Aorta (tissue), 5 donors: ENCODE results near the gene GPX2. TPM values are rescaled to one million over a fixed set of nuclear protein-coding genes. Genes with fewer than 3 reads are reported as not detected.

Experiments
- ATAC-seq: fragments of 200-7000 bp; cut with Tn5 transposase; one replicate; pipeline ENCODE4 v1.9.1; 2022; ENCODE audit warnings: moderate library complexity; ENCODE audit not compliant: low FRiP score
- DNase-seq, 2 donors: peaks; one replicate each; pipeline ENCODE4 v3.0.0-alpha.2; 2020
- H3K27ac ChIP-seq, 2 donors: one replicate each; pipeline ENCODE4 v1.5.1; 2013; ENCODE audit warnings: low read length in 2 of 2, mild to moderate bottlenecking in 2 of 2, moderate library complexity in 2 of 2, control low read depth in 1 of 2, inconsistent platforms in 1 of 2, low read depth in 1 of 2
- H3K27me3 ChIP-seq, 2 donors: one replicate each; pipeline ENCODE4 v1.6.1; 2013; ENCODE audit warnings: control low read depth in 1 of 2, low read length in 1 of 2, mild to moderate bottlenecking in 1 of 2, moderate library complexity in 1 of 2; ENCODE audit not compliant: insufficient read depth in 2 of 2, control insufficient read depth in 1 of 2
- H3K36me3 ChIP-seq, 2 donors: one replicate each; pipeline ENCODE4 v1.6.1; 2013; ENCODE audit warnings: control low read depth in 1 of 2, low read length in 1 of 2, mild to moderate bottlenecking in 1 of 2; ENCODE audit not compliant: insufficient read depth in 2 of 2, control insufficient read depth in 1 of 2
- H3K4me1 ChIP-seq, 2 donors: one replicate each; pipeline ENCODE4 v1.6.1; 2013; ENCODE audit warnings: low read length in 2 of 2, control low read depth in 1 of 2, mild to moderate bottlenecking in 1 of 2, moderate library complexity in 1 of 2; ENCODE audit not compliant: insufficient read depth in 2 of 2, control insufficient read depth in 1 of 2
- H3K4me3 ChIP-seq, 2 donors: one replicate each; pipeline ENCODE4 v1.5.1; 2013; ENCODE audit warnings: low read length in 2 of 2, control low read depth in 1 of 2, mild to moderate bottlenecking in 1 of 2
- H3K9me3 ChIP-seq: one replicate; pipeline ENCODE4 v1.6.1; 2013; ENCODE audit warnings: mild to moderate bottlenecking, low read length; ENCODE audit not compliant: control insufficient read depth
- WGBS, 2 donors: extraction: QIAGEN DNeasy Blood & Tissue Kit; methylation state at CpG; one replicate each; pipeline ENCODE4 v1.1.7; 2013; 5-methylcytosine and 5-hydroxymethylcytosine counted together
- intact Hi-C, 2 donors: fragments of 100-400 bp; cut with DNase I; formaldehyde crosslinking; loops; one replicate each; pipeline versions ENCODE4 v1.14.2 to v1.15.0; 2022
- polyA plus RNA-seq, 2 donors: library from polyadenylated mRNA; stranded (reverse); fragments of 200-250 nt; gene quantifications; one replicate each; pipeline ENCODE4 v1.2.3, GENCODE V29; 2013
- total RNA-seq, 2 donors: library from RNA; stranded (reverse); fragmentation: NEBNext Ultra II Directional; extraction: Animal tissue kit (Norgen Biotek cat#: 25700); gene quantifications; one replicate each; pipeline ENCODE4 v1.2.1, GENCODE V29; 2021
- donor health status: healthy with polysubstance abuse.
- donor health status: Bipolar disorder and iron deficiency.
- donor health status: DM: no; HTN: no; CAD: no.
- donor health status: DM: no; HTN: no; CAD: no.
- donor health status: DM: yes; HTN: yes; CAD: no.

GPX2 gene
- total and polyA plus RNA-seq, 4 donors, result 16.8 TPM; not detected in 3

DNA sequence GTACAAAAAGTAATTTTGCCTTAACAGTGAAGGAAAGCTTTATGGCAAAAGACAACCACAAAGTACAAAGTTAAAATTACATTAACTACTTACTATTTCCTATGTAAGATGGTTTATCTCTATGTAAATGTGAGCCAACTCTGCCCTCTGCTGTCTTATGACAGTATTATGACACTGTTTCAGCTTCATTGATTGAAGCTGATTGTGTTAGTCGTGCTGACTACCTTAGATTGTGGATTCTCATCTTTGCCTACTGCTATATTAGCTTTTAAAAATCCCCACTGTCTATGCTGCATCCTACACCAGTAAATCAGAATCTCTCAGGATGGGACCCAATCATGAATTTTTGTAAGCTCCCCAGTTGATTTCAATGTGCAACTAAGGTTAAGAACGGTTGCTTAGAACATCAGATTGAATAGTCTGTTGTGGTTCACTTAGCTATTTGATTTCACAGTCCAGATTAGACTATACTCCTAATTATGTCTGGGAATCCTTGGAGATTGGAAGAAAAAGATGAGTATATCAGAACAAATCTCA is 50.6 kb downstream of the GPX2 start:
- ATAC-seq, result peak; percentile 62
- Histone ChIP-seq H3K9me3 (no peaks in the 10 kb centered on the region), H3K4me3 (no peak overlapping the region), H3K27ac (no peak overlapping the region), H3K36me3 (no peaks in the 10 kb centered on the region), H3K4me1 (no peaks in the 10 kb centered on the region), H3K27me3 (no peaks in the 10 kb centered on the region)
- 38 to 48% methylated on average over 2 of the region's 2 CpGs for WGBS, 2 donors
- no peak for DNase-seq
- intact Hi-C loops, result loop anchor here (5.0 kb wide), 2 partner anchors 70 to 90 kb away; no protein-coding TSS in a partner anchor

DNA sequence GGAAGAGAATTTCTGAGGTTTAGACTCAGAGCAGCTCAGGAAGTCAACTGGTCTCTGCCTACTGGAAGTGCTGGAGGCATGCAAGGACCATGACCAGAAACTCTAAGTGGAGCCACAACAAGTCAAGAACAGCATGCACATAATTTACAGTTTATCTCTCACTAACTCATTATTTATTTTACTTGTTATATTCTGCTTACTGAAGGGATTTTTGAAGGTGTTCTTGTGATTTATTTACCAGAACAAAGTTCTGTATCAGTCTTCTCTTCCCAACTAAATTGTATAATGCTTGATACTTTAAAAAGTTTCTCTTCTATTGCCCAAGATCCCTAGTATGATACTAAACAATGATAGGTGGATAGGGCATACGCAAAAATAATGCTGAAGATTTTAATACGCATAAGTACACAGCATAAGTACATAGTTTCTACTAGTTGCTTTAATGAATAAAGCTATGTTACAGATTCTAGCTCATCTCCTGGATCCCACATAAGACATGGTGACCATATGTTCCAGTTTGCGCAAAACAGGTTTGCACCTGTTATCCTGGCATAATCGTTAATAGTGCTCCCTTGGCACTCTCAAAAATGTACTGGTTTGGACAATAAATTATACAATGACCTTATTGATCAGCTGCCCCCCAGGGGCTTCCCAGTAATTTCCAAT is 51.2 kb downstream of the GPX2 start:
- no peak overlapping the region for H3K27ac ChIP-seq
- no peaks in the 10 kb centered on the region for H3K4me1 ChIP-seq
- H3K4me3 ChIP-seq, result no peak overlapping the region
- DNase-seq, result no peak
- no peak for ATAC-seq
- no peaks in the 10 kb centered on the region for H3K36me3 ChIP-seq
- H3K9me3 ChIP-seq, result no peaks in the 10 kb centered on the region
- no peaks in the 10 kb centered on the region for H3K27me3 ChIP-seq
- WGBS, 2 donors, result 85 to 86% methylated on average over 4 of the region's 4 CpGs
- intact Hi-C loops, result loop anchor here (5.0 kb wide), 2 partner anchors 69 to 89 kb away; no protein-coding TSS in a partner anchor

DNA sequence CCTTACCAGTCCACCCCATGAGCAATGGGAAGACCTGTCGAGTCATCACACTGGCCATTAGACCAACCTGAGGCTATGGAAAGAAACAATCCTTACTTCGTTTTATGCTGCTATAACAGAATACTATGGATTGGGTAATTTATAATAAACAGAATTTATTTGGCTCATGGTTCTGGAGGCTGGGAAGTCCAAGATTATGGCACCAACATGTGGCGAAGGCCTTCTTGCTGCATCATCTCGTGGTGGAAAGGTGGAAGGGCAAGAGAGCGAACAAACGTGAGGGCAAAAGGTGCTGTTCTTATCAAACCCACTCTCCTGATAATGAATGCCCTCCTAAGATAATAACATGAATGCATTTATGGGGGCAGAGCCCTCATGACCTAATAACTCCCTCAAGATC is 53.2 kb downstream of the GPX2 start:
- Histone ChIP-seq H3K9me3 (no peaks in the 10 kb centered on the region), H3K4me3 (no peak overlapping the region), H3K36me3 (no peaks in the 10 kb centered on the region), H3K27me3 (no peaks in the 10 kb centered on the region), H3K27ac (no peak overlapping the region), H3K4me1 (no peaks in the 10 kb centered on the region)
- WGBS, 2 donors, result 96% methylated on average over 6 of the region's 6 CpGs
- no peak for ATAC-seq
- no peak for DNase-seq
- intact Hi-C loops, result loop anchor here (10.0 kb wide), 1 partner anchor 215 kb away; no protein-coding TSS in a partner anchor

Other genes with a start within 250 kb of the GPX2 start
- gene PLEKHG3, start 238.3 kb downstream of the GPX2 start, total RNA-seq, result 10 to 100 TPM; 46.5 to 82.9 TPM
- gene PLEKHG3, start 238.3 kb downstream of the GPX2 start, polyA plus RNA-seq, result 10 to 100 TPM; 10.9 to 49.8 TPM
- gene SPTB, start 62.8 kb downstream of the GPX2 start, total RNA-seq, result 1 to 10 TPM; 5.4 to 7.9 TPM
- 1 to 10 TPM; 1.1 to 1.5 TPM for gene SPTB, start 62.8 kb downstream of the GPX2 start, polyA plus RNA-seq
- 10 to 100 TPM; 75.6 to 80.4 TPM for gene CHURC1, start 28.3 kb downstream of the GPX2 start, total RNA-seq
- gene CHURC1, start 28.3 kb downstream of the GPX2 start, polyA plus RNA-seq, result 100 to 1,000 TPM in 1 of 2 donors, 10 to 100 TPM in 1; 76.4 to 106 TPM
- gene RAB15, start 29.6 kb upstream of the GPX2 start, total RNA-seq, result 10 to 100 TPM in 1 of 2 donors, 1 to 10 TPM in 1; 9.0 to 10.2 TPM
- gene RAB15, start 29.6 kb upstream of the GPX2 start, polyA plus RNA-seq, result 1 to 10 TPM; 4.1 to 8.1 TPM
- gene FNTB, start 44.1 kb upstream of the GPX2 start, total RNA-seq, result 10 to 100 TPM; 13.2 to 22.5 TPM
- gene FNTB, start 44.1 kb upstream of the GPX2 start, polyA plus RNA-seq, result 1 to 10 TPM; 4.4 to 8.1 TPM
- 10 to 100 TPM; 65.6 to 98.0 TPM for gene MAX, start 159.8 kb upstream of the GPX2 start, total RNA-seq
- gene MAX, start 159.8 kb upstream of the GPX2 start, polyA plus RNA-seq, result 10 to 100 TPM; 42.6 to 61.7 TPM